Uterus (tissue), 2 donors: ENCODE results near the gene CYSLTR2.
A peak's percentile ranks its signal among the peaks of the same experiment; 100 is the strongest.

Experiments
- POLR2A ChIP-seq, 2 donors: fragments of 450-650 bp; IDR thresholded peaks; one replicate each; pipeline ENCODE4 v1.6.1; 2016; ENCODE audit warnings: antibody characterized with exemption in 2 of 2, mild to moderate bottlenecking in 1 of 2, moderate library complexity in 1 of 2
- TF ChIP-seq, protein P1 (sequence below), 4 experiments: fragments of 200-600 bp in 2 of 4; fragments of 450-650 bp in 2 of 4; sonication (generic) in 2 of 4; IDR thresholded peaks; one replicate each; pipeline ENCODE4 v1.5.1; 2016 to 2019; ENCODE audit warnings: antibody characterized with exemption in 4 of 4, mild to moderate bottlenecking in 2 of 4, moderate library complexity in 1 of 4

DNA sequence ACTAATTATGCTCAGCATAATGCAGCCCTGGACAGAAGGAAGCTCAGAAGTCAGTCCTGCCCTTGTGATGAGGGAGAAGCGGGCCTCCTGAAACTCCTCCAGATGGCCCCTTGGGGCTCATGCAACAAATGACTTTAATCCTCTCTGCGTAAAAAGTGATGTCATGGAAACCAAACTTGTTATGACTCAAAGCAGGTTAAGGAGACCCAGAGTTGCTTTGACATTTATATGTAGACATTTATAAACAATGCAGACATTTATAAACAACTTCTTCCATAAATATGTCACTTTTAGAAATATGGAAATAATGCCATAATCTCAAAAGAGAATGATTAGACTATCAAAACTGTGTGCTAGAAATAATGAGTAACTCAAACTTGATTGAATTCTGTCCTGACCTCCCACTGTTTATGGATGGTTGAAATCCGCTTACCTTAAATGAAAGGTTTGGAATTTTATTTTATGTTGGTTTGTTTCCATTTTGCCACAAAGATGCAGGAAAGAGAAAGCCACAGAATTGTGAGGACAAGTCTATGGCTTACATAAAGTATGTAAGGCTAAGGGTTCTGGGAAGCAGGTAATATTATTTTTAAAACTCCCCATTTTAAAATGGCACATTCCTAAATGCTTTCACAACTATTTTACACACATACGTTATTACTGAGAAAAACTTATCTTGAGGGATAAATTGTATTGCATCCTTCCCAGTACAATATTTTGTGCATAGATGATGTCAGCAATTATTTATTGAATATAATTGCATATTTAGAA, 73.7 kb downstream of the CYSLTR2 start:
- TF ChIP-seq, protein P1, sequence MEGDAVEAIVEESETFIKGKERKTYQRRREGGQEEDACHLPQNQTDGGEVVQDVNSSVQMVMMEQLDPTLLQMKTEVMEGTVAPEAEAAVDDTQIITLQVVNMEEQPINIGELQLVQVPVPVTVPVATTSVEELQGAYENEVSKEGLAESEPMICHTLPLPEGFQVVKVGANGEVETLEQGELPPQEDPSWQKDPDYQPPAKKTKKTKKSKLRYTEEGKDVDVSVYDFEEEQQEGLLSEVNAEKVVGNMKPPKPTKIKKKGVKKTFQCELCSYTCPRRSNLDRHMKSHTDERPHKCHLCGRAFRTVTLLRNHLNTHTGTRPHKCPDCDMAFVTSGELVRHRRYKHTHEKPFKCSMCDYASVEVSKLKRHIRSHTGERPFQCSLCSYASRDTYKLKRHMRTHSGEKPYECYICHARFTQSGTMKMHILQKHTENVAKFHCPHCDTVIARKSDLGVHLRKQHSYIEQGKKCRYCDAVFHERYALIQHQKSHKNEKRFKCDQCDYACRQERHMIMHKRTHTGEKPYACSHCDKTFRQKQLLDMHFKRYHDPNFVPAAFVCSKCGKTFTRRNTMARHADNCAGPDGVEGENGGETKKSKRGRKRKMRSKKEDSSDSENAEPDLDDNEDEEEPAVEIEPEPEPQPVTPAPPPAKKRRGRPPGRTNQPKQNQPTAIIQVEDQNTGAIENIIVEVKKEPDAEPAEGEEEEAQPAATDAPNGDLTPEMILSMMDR (IDR thresholded peaks at IDR 0.05) = peak in 1 of 4 experiments; percentile 8
- no peak for TF ChIP-seq POLR2A (IDR thresholded peaks at IDR 0.05)
